AG09319 (cell line): ENCODE measurements around the gene PLCH1.

Experiments used
- DNase-seq: peaks from one replicate; pipeline ENCODE4 v3.0.0-alpha.2; 2010; ENCODE audit warnings: low read depth; ENCODE audit errors: extremely low read depth
- TF ChIP-seq, protein P1 (sequence below): IDR thresholded peaks from 2 replicates; pipeline ENCODE4 v1.5.1; 2011; ENCODE audit warnings: low read depth, mild to moderate bottlenecking, inconsistent platforms, low read length, moderate library complexity

The PLCH1 gene

DNA sequence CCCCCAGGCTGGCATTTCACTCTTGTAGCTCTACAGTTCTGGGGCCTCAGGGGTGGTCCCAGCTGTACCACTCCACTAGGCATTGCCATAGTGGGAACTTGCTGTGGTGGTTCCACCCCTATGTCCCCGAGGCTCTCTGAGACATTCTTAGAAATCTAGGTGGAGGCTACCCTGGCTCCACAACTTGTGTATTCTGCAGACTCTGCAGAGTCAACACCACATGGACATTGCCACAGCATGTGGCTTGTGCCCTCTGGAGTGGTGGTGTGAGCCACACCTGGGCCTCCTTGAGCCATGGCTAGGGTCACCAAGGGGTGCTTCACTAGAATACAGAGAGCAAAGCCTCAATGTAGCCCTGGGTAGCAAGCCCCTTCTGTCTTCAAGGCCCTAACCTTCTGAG, 397.0 kb downstream of the PLCH1 start:
- TF ChIP-seq, protein P1, sequence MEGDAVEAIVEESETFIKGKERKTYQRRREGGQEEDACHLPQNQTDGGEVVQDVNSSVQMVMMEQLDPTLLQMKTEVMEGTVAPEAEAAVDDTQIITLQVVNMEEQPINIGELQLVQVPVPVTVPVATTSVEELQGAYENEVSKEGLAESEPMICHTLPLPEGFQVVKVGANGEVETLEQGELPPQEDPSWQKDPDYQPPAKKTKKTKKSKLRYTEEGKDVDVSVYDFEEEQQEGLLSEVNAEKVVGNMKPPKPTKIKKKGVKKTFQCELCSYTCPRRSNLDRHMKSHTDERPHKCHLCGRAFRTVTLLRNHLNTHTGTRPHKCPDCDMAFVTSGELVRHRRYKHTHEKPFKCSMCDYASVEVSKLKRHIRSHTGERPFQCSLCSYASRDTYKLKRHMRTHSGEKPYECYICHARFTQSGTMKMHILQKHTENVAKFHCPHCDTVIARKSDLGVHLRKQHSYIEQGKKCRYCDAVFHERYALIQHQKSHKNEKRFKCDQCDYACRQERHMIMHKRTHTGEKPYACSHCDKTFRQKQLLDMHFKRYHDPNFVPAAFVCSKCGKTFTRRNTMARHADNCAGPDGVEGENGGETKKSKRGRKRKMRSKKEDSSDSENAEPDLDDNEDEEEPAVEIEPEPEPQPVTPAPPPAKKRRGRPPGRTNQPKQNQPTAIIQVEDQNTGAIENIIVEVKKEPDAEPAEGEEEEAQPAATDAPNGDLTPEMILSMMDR, result no peak
- no peak for DNase-seq

DNA sequence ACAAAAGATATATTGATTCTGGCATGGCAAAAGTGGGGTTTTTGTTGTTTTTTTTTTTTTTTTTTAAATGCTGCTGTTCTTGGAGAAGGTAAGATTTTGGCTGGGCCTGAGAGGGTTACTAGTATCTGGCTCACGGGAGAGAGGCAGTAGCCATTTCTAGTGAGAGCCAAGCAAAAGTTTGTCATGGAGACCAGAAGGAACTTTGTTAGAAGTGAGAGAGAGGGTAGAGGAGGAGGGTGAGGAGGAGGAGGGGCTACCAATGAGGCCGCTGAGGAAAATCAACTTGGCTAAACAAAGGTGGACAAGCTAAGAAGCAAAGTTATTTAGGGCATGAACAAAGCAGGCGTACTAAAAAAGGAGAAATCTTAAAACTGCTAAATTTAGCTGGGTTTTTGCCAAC, 402.5 kb downstream of the PLCH1 start:
- TF ChIP-seq, protein P1, result no peak
- no peak for DNase-seq

DNA sequence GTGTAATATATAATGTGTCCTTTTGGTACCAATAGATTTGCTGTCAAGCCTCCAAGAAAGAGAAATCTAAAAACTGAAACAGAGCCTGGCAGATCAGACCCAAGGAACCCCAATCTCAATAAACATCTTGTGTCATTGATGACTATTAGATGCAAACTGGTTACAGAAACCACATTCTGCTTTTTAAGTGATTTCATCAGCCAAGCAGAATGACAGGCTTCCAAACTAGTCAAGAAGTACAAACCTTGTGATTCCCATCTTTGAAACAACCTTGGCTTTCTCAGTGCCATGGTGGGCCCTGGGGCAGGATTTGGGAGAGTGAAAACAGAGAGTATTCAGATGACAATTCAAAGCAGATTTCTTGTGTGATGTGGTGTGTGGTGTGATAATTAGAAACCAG, 405.8 kb downstream of the PLCH1 start:
- no peak for DNase-seq
- TF ChIP-seq, protein P1, result no peak

DNA sequence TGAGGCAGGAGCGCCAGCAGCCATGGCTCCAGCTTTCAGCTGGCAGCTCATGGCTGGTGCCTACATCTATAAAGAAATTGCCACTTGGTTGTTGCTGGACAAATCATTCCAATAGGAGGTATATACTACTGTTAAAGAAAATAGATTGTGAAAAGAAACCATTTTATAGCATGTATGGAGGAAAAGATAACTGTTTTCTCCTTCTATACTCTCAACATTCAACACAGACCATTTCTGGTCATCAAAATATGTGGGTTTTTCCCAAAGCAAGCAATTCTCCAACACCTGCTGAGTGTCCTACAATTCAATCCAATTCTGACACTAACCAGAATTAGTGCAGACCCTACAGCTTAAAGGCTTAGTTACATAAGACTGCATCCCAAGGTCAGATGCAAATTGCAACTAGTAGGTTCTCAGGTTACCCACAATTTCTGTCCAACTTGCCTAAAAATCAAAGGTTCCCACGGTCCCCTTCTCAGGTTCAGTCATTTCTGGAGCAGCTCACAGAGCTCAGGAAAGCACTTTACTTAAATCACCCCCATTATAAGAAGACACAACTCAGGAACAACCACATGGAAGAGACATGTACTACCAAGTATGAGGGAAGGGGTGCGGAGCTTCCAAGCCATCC, 409.0 kb downstream of the PLCH1 start:
- DNase-seq, result no peak
- TF ChIP-seq, protein P1, result no peak

DNA sequence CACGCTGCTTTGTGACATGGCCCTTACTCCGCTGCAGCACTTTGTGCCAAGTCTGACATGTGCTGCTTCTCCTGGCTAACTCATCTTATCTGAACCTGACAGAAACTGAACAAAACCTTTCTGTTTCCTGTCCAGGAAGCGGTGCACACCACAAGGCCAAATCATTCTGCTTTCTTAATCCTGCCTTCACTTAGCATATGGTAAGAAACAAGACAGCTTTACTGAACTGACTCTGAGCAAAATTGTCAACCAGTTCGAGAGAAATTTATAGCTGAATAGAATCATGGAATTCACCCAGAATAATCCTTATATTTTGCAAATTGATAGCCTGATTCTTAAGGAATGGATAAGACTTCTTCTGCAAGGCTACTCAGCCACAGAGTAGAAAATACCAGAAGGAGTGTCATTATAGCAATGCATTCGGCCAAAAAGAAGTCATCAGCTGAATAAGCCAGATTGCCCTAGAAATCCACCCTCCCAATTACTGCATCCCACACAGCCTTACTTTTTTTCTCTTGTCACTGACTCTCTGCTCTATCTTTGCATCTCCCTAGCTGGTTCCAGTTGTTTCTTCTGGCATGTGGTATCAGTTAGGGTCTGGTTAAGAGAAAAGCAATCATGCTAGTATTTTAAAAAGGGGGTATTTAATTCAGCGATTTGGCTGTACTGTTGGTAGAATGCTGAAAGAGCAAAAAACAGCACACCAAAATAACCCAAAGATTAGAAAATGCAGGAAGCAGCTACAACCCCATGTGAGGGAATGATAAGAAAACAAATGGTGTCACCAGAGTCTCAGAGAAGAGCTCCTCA, 409.8 kb downstream of the PLCH1 start:
- no peak for DNase-seq
- TF ChIP-seq, protein P1, result no peak

DNA sequence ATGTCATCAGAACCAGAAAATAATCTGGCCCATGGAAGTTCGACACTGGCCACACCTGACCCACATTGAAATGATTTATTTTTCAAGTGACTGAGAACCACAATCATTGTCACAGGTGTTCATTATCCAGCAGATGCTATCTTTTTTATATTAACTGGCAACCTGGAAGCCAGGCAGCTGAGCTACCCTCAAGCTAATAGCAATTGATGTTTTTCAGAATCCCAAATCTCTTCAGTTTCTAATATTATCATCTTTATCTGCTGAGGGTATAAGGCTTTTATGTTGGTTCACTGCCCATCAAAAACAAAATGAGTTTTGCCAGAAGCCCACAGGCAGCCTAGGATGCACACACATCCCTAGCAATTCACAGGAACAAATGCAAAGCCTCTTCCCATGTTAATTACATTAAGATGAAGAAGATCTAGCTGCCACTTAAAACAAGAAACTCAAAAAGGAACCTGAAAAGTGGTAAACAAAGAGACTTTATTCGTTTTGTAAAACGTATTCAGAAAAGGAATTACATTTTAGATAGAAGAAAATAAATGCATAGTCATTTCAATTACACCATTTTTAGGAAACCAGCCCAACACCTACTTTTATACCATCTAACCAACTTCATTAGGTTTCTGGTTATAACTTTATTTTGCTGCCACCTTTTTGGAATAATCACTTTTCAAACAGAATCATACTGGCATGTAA, 410.5 kb downstream of the PLCH1 start:
- TF ChIP-seq, protein P1, result no peak
- no peak for DNase-seq

DNA sequence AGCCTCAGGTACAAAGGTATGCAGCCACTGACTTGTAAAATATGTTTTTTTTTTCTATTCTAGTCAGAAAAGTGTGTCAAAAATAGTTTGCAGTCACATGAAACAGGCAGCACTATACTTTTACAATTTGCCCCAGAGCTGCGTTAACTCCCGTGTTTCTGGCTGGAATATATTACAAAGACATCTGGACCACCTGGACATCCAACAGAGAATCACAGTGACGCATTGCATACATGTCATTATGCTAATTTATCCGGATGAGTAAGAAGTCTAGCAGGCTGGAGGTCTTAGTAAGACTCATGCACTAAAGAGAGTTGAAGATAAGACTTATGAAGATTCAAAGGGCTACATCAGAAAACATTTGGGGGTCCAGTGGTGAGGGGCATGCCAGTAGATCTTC, 412.2 kb downstream of the PLCH1 start:
- DNase-seq, result no peak
- TF ChIP-seq, protein P1, result no peak
